H9 (cell line): ENCODE data around the gene PLCXD1. TPM values are rescaled to one million over a fixed set of nuclear protein-coding genes. Genes with fewer than 3 reads are reported as not detected.

Experiments
- DNase-seq: peaks from one replicate; pipeline ENCODE4 v3.0.0-alpha.2; 2017
- H2AFZ ChIP-seq: one replicate; pipeline ENCODE4 v1.6.1; 2013; ENCODE audit warnings: mild to moderate bottlenecking, low read length, control low read depth, moderate library complexity
- H2AK5ac ChIP-seq: 2 replicates; pipeline ENCODE4 v1.6.1; 2013; ENCODE audit warnings: low read length, control low read depth, mixed read lengths; ENCODE audit not compliant: insufficient read length
- H2BK120ac ChIP-seq: one replicate; pipeline ENCODE4 v1.6.1; 2013; ENCODE audit warnings: low read depth, mild to moderate bottlenecking, low read length, control low read depth, inconsistent platforms; ENCODE audit not compliant: poor library complexity, severe bottlenecking
- H2BK12ac ChIP-seq: 2 replicates; pipeline ENCODE4 v1.6.1; 2013; ENCODE audit warnings: low read length, control low read depth, mixed read lengths, low read depth; ENCODE audit not compliant: insufficient read length
- H2BK15ac ChIP-seq: 2 replicates; pipeline ENCODE4 v1.6.1; 2013; ENCODE audit warnings: low read depth, low read length, control low read depth
- H2BK20ac ChIP-seq: one replicate; pipeline ENCODE4 v1.6.1; 2013; ENCODE audit warnings: low read depth, mild to moderate bottlenecking, low read length, control low read depth, inconsistent platforms; ENCODE audit not compliant: poor library complexity, severe bottlenecking
- H2BK5ac ChIP-seq: 2 replicates; pipeline ENCODE4 v1.6.1; 2013; ENCODE audit warnings: low read length, control low read depth, mixed read lengths; ENCODE audit not compliant: insufficient read length
- H3K14ac ChIP-seq: 2 replicates; pipeline ENCODE4 v1.6.1; 2013; ENCODE audit warnings: low read length, control low read depth; ENCODE audit not compliant: insufficient read depth
- H3K18ac ChIP-seq: 2 replicates; pipeline ENCODE4 v1.6.1; 2013; ENCODE audit warnings: low read depth, mild to moderate bottlenecking, mixed read lengths, low read length, control low read depth; ENCODE audit not compliant: insufficient read length
- H3K23ac ChIP-seq: 2 replicates; pipeline ENCODE4 v1.6.1; 2013; ENCODE audit warnings: low read length, control low read depth, mixed read lengths, low read depth; ENCODE audit not compliant: insufficient read length
- H3K23me2 ChIP-seq: 2 replicates; pipeline ENCODE4 v1.6.1; 2013; ENCODE audit warnings: low read depth, mild to moderate bottlenecking, mixed read lengths, low read length, control low read depth; ENCODE audit not compliant: insufficient read length, poor library complexity, severe bottlenecking
- H3K27ac ChIP-seq: 2 replicates; pipeline ENCODE4 v1.5.1; 2013; ENCODE audit warnings: low read length, control low read depth, mixed read lengths, low read depth; ENCODE audit not compliant: insufficient read length
- H3K27me3 ChIP-seq: 2 replicates; pipeline ENCODE4 v1.6.1; 2013; ENCODE audit warnings: low read length, control low read depth, inconsistent platforms; ENCODE audit not compliant: insufficient read depth
- H3K4ac ChIP-seq: 2 replicates; pipeline ENCODE4 v1.6.1; 2013; ENCODE audit warnings: low read depth, mild to moderate bottlenecking, control low read depth, inconsistent platforms, low read length, moderate library complexity
- H3K4me1 ChIP-seq: 2 replicates; pipeline ENCODE4 v1.6.1; 2013; ENCODE audit warnings: low read length, control low read depth, inconsistent platforms; ENCODE audit not compliant: insufficient read depth
- H3K4me2 ChIP-seq: 2 replicates; pipeline ENCODE4 v1.6.1; 2013; ENCODE audit warnings: low read length, control low read depth, mixed read lengths; ENCODE audit not compliant: insufficient read length, insufficient read depth
- H3K56ac ChIP-seq: 2 replicates; pipeline ENCODE4 v1.6.1; 2013; ENCODE audit warnings: low read depth, mild to moderate bottlenecking, mixed read lengths, low read length, control low read depth; ENCODE audit not compliant: insufficient read length
- H3K79me1 ChIP-seq: 2 replicates; pipeline ENCODE4 v1.6.1; 2013; ENCODE audit warnings: low read depth, mild to moderate bottlenecking, moderate library complexity, low read length, control low read depth, inconsistent platforms; ENCODE audit not compliant: insufficient read depth, poor library complexity, severe bottlenecking
- H3K79me2 ChIP-seq: 2 replicates; pipeline ENCODE4 v1.6.1; 2013; ENCODE audit warnings: low read length, control low read depth, inconsistent platforms; ENCODE audit not compliant: insufficient read depth
- H3K9ac ChIP-seq: 2 replicates; pipeline ENCODE4 v1.6.1; 2013; ENCODE audit warnings: low read length, control low read depth, mixed read lengths; ENCODE audit not compliant: insufficient read length; ENCODE audit errors: extremely low read depth
- H3K9me3 ChIP-seq: one replicate; pipeline ENCODE4 v1.6.1; 2013; ENCODE audit warnings: low read depth, low read length, inconsistent platforms; ENCODE audit not compliant: control insufficient read depth
- H3T11ph ChIP-seq: one replicate; pipeline ENCODE4 v1.6.1; 2013; ENCODE audit warnings: mild to moderate bottlenecking, low read length, control low read depth, inconsistent platforms
- H4K20me1 ChIP-seq: one replicate; pipeline ENCODE4 v1.6.1; 2013; ENCODE audit not compliant: control insufficient read depth, insufficient read length, insufficient read depth
- H4K5ac ChIP-seq: 2 replicates; pipeline ENCODE4 v1.6.1; 2013; ENCODE audit warnings: low read depth, mild to moderate bottlenecking, mixed read lengths, low read length, control low read depth; ENCODE audit not compliant: insufficient read length
- H4K8ac ChIP-seq: replicated peaks from 2 replicates; pipeline ENCODE4 v1.6.1; 2013; ENCODE audit warnings: low read length, control low read depth, mixed read lengths, low read depth; ENCODE audit not compliant: insufficient read length
- H4K91ac ChIP-seq: 2 replicates; pipeline ENCODE4 v1.6.1; 2013; ENCODE audit warnings: low read depth, mild to moderate bottlenecking, moderate library complexity, mixed read lengths, low read length, control low read depth; ENCODE audit not compliant: insufficient read length
- H3K27ac Mint-ChIP-seq, 3 experiments: 2 replicates in 2 of 3; 3 replicates in 1 of 3; pipeline ENCODE4 v1.8.0; 2020 to 2021; ENCODE audit warnings: mixed read lengths in 3 of 3, mild to moderate bottlenecking in 1 of 3, moderate library complexity in 1 of 3
- H3K27me3 Mint-ChIP-seq: 2 replicates; pipeline ENCODE4 v1.8.0; 2021; ENCODE audit warnings: low read depth, mild to moderate bottlenecking, moderate library complexity, mixed read lengths
- H3K36me3 Mint-ChIP-seq, 3 experiments: 2 replicates in 2 of 3; 3 replicates in 1 of 3; pipeline ENCODE4 v1.8.0; 2020 to 2021; ENCODE audit warnings: low read depth in 3 of 3, mixed read lengths in 3 of 3; ENCODE audit not compliant: insufficient read depth in 1 of 3
- H3K4me1 Mint-ChIP-seq, 2 experiments: 2 replicates each; pipeline ENCODE4 v1.8.0; 2020; ENCODE audit warnings: mixed read lengths in 2 of 2
- H3K4me3 Mint-ChIP-seq, 2 experiments: 2 replicates in 1 of 2; 3 replicates in 1 of 2; pipeline ENCODE4 v1.8.0; 2020 to 2021; ENCODE audit warnings: mild to moderate bottlenecking in 2 of 2, mixed read lengths in 2 of 2, moderate library complexity in 1 of 2
- H3K9me3 Mint-ChIP-seq, 2 experiments: 2 replicates in 1 of 2; 3 replicates in 1 of 2; pipeline ENCODE4 v1.8.0; 2020; ENCODE audit warnings: mild to moderate bottlenecking in 2 of 2, mixed read lengths in 2 of 2, moderate library complexity in 1 of 2
- CTCF ChIP-seq: fragments of 200-600 bp; sonication (generic); conservative IDR thresholded peaks from 3 replicates; pipeline ENCODE4 v1.8.0; 2021; ENCODE audit warnings: antibody characterized with exemption, mild to moderate bottlenecking
- WGBS: extraction: QIAGEN DNeasy Blood & Tissue Kit; methylation state at CpG from one replicate; pipeline ENCODE4 v1.1.7; 2013; ENCODE audit warnings: missing lambda C conversion rate, low lambda C conversion rate, mixed read lengths; ENCODE audit not compliant: insufficient read length; ENCODE audit errors: extremely low coverage; 5-methylcytosine and 5-hydroxymethylcytosine counted together
- total RNA-seq: library from RNA; stranded (reverse); gene quantifications from 2 replicates; pipeline ENCODE4 v1.2.1, GENCODE V29; 2021

PLCXD1 gene
- total RNA-seq, 1 experiment from 2014 or later = 96.5 TPM

- Histone ChIP-seq H3K56ac (no peak overlapping the region), H4K20me1 (no peaks in the 10 kb centered on the region), H2BK20ac (no peak overlapping the region), H4K5ac (no peak overlapping the region), H3K4ac (no peak overlapping the region), H2BK5ac (no peak overlapping the region), H3K23me2 (no peaks in the 10 kb centered on the region), H2BK12ac (no peak overlapping the region), H2BK15ac (no peak overlapping the region), H3K27me3 (no peaks in the 10 kb centered on the region), H4K91ac (no peak overlapping the region), H3K4me1 (no peaks in the 10 kb centered on the region), H3K14ac (no peak overlapping the region), H3K9ac (no peak overlapping the region), H3K9me3 (no peaks in the 10 kb centered on the region), H3K18ac (no peak overlapping the region), H2AK5ac (no peak overlapping the region), H2BK120ac (no peak overlapping the region), H3K27ac (no peak overlapping the region), H3K79me2 (no peaks in the 10 kb centered on the region; the same call in 1 of the 2 replicates), H2AFZ (no peak overlapping the region), H3K79me1 (peaks cover 3% of the 10 kb centered on the region), H3K23ac (no peak overlapping the region), H4K8ac (no peak overlapping the region), H3K4me2 (no peak overlapping the region), H3T11ph (no peak overlapping the region)
- Mint-ChIP-seq H3K9me3 (no peaks in the 10 kb centered on the region), H3K4me3 (no peak overlapping the region), H3K27me3 (no peaks in the 10 kb centered on the region; the same call in 1 of the 2 replicates), H3K4me1 (0 out of 4 replicates have a peak, but pooled peaks cover 0 to 3% of the 10 kb centered on the region in 2 experiments), H3K36me3 (peaks cover 10 to 46% (median 46%) of the 10 kb centered on the region in 3 experiments; a peak in 6 of 7 replicates), H3K27ac (no peak overlapping the region; a peak in 1 of 7 replicates)
- TF ChIP-seq CTCF = no peak
- DNase-seq = no peak
- no CpG with 5 or more reads among the region's 18 CpGs for WGBS
Observed at GRCh38 chrX:349196-349595, 68.0 kb downstream of the PLCXD1 start.
